Vagina (tissue), 2 donors: ENCODE data around the gene ZNF503. TPM values are rescaled to one million over a fixed set of nuclear protein-coding genes. Genes with fewer than 3 reads are reported as not detected.
A peak's percentile ranks its signal among the peaks of the same experiment; 100 is the strongest.

Experiments
- DNase-seq, 2 donors: peaks; one replicate each; pipeline ENCODE4 v3.0.0-alpha.2; 2017; ENCODE audit errors: extremely low spot score in 2 of 2
- H3K27ac ChIP-seq: fragments of 200-600 bp; sonication (generic); one replicate; pipeline ENCODE4 v1.5.1; 2019
- H3K27me3 ChIP-seq: fragments of 200-600 bp; sonication (generic); one replicate; pipeline ENCODE4 v1.5.1; 2019
- H3K36me3 ChIP-seq, 2 donors: fragments of 200-600 bp; sonication (generic); one replicate each; pipeline ENCODE4 v1.5.1; 2017 to 2019
- H3K4me1 ChIP-seq: fragments of 200-600 bp; sonication (generic); one replicate; pipeline ENCODE4 v1.5.1; 2019
- H3K4me3 ChIP-seq, 2 donors: fragments of 200-600 bp; sonication (generic); 1 replicate in 1 of 2; 2 replicates in 1 of 2; pipeline ENCODE4 v1.5.1; 2016 to 2019
- H3K9me3 ChIP-seq: fragments of 200-600 bp; sonication (generic); one replicate; pipeline ENCODE4 v1.5.1; 2019
- POLR2A ChIP-seq, 2 donors: fragments of 450-650 bp; IDR thresholded peaks; one replicate each; pipeline ENCODE4 v1.6.1; 2017; ENCODE audit warnings: antibody characterized with exemption in 2 of 2, mild to moderate bottlenecking in 2 of 2, moderate library complexity in 2 of 2
- POLR2AphosphoS5 ChIP-seq, 2 donors: sonication (generic); formaldehyde crosslinking; IDR thresholded peaks; one replicate each; pipeline ENCODE4 v1.9.0; 2017; ENCODE audit warnings: antibody characterized with exemption in 2 of 2, mild to moderate bottlenecking in 2 of 2, low read depth in 1 of 2; ENCODE audit not compliant: insufficient read depth in 1 of 2
- intact Hi-C: fragments of 100-400 bp; cut with DNase I; formaldehyde crosslinking; loops from one replicate; pipeline ENCODE4 v1.15.1; 2023
- total RNA-seq: library from RNA; depleted of rRNA; stranded (reverse); fragments of >200 nt; gene quantifications from one replicate; pipeline ENCODE4 v1.2.3, GENCODE V29; 2016
- TF ChIP-seq, protein P1 (sequence below), 3 experiments: fragments of 450-650 bp in 2 of 3; fragments of 200-600 bp in 1 of 3; sonication (generic) in 1 of 3; IDR thresholded peaks; one replicate each; pipeline ENCODE4 v1.5.1; 2017 to 2019; ENCODE audit warnings: antibody characterized with exemption in 3 of 3, mild to moderate bottlenecking in 2 of 3, moderate library complexity in 2 of 3

The ZNF503 gene
- total RNA-seq, 1 donor from 2014 or later, result 24.6 TPM

GRCh38 chr10:75403939-75404814, 2.6 kb upstream of the ZNF503 start:
- Histone ChIP-seq H3K4me1 (peaks cover 50% of the 10 kb centered on the region), H3K27ac (peak overlapping the region; percentile 99), H3K9me3 (no peaks in the 10 kb centered on the region), H3K4me3 (peak overlapping the region; percentile 88 to 99), H3K36me3 (peaks cover 0 to 4% of the 10 kb centered on the region in 2 donors), H3K27me3 (no peaks in the 10 kb centered on the region)
- intact Hi-C loops, result loop anchor here (5.0 to 10.0 kb wide), 4 partner anchors 63 to 501 kb away; no protein-coding TSS in a partner anchor
- no peak for DNase-seq
- TF ChIP-seq POLR2AphosphoS5 (IDR thresholded peaks at IDR 0.05; ENCODE audit: insufficient read depth in 1 of 2, low read depth in 1 of 2) (peak in 1 of 2 donors; percentile 38), POLR2A (IDR thresholded peaks at IDR 0.05) (no peak)
- TF ChIP-seq, protein P1, sequence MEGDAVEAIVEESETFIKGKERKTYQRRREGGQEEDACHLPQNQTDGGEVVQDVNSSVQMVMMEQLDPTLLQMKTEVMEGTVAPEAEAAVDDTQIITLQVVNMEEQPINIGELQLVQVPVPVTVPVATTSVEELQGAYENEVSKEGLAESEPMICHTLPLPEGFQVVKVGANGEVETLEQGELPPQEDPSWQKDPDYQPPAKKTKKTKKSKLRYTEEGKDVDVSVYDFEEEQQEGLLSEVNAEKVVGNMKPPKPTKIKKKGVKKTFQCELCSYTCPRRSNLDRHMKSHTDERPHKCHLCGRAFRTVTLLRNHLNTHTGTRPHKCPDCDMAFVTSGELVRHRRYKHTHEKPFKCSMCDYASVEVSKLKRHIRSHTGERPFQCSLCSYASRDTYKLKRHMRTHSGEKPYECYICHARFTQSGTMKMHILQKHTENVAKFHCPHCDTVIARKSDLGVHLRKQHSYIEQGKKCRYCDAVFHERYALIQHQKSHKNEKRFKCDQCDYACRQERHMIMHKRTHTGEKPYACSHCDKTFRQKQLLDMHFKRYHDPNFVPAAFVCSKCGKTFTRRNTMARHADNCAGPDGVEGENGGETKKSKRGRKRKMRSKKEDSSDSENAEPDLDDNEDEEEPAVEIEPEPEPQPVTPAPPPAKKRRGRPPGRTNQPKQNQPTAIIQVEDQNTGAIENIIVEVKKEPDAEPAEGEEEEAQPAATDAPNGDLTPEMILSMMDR (IDR thresholded peaks at IDR 0.05), result no peak

DNA sequence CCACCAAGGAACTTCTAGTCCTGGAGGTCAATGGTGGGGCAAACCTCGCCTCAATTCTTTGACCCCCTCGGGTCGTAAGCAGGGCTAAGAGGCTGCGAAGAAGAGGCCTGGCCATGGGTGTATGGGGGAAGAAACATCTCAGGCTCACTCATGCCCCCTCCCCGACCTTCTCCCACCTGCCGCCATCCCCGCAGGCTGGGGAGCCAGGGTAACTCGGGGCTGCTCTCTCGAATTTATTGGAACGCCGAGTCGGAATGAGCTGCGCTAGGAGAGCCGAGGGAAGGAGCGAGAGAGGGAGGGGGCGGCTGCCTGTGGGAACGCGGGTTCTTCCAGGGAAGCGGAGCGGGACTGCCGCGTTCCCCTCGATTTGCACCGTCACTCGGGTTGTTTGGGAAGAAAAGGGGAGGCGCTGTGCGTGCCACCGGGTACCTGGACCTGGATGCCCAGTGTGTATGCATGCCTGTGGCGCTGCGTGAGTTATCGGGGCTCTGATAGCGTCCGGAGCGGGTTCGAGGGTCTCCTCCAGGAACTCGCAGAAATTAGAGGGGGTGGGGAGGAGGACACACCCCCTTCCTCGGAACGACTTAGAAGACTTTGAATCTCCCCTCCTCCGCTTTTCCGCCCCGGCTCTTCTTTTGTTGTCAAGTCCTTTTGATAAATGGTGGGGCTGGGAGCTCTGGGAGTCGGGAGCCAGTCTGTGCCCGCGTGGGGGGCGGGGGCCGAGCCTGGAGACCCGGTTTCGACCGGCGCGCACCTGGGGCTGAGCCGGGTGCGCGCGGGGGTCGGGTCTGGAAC, 1.8 kb upstream of the ZNF503 start:
- peak overlapping the region; percentile 99 for H3K27ac ChIP-seq
- TF ChIP-seq, protein P1 (IDR thresholded peaks at IDR 0.05), result no peak
- peak in 1 of 2 donors; percentile 58 for TF ChIP-seq POLR2AphosphoS5 (IDR thresholded peaks at IDR 0.05; ENCODE audit: insufficient read depth in 1 of 2, low read depth in 1 of 2)
- intact Hi-C loops, result loop anchor here (5.0 to 10.0 kb wide), 4 partner anchors 64 to 501 kb away; no protein-coding TSS in a partner anchor
- H3K36me3 ChIP-seq, result peaks cover 0 to 12% of the 10 kb centered on the region in 2 donors
- H3K4me1 ChIP-seq, result peaks cover 51% of the 10 kb centered on the region
- no peaks in the 10 kb centered on the region for H3K27me3 ChIP-seq
- H3K9me3 ChIP-seq, result no peaks in the 10 kb centered on the region
- peak overlapping the region; percentile 88 to 99 for H3K4me3 ChIP-seq
- DNase-seq, result no peak

- TF ChIP-seq POLR2AphosphoS5 (IDR thresholded peaks at IDR 0.05; ENCODE audit: insufficient read depth in 1 of 2, low read depth in 1 of 2) (no peak), POLR2A (IDR thresholded peaks at IDR 0.05) (no peak)
- TF ChIP-seq, protein P1 (IDR thresholded peaks at IDR 0.05), result no peak
- H3K4me3 ChIP-seq, result peak overlapping the region; percentile 88 to 99
- H3K27me3 ChIP-seq, result no peaks in the 10 kb centered on the region
- peaks cover 47% of the 10 kb centered on the region for H3K4me1 ChIP-seq
- intact Hi-C loops, result loop anchor here (5.0 to 10.0 kb wide), 4 partner anchors 65 to 502 kb away; no protein-coding TSS in a partner anchor
- no peaks in the 10 kb centered on the region for H3K9me3 ChIP-seq
- DNase-seq, result no peak
- H3K27ac ChIP-seq, result peak overlapping the region; percentile 99
- peaks cover 0 to 12% of the 10 kb centered on the region in 2 donors for H3K36me3 ChIP-seq
These were observed 1.1 kb upstream of the ZNF503 start for GRCh38 chr10:75402486-75403143.

- Histone ChIP-seq H3K27me3 (no peaks in the 10 kb centered on the region), H3K4me1 (peaks cover 40% of the 10 kb centered on the region), H3K9me3 (no peaks in the 10 kb centered on the region), H3K36me3 (peaks cover 0 to 12% of the 10 kb centered on the region in 2 donors), H3K27ac (peak overlapping the region; percentile 99), H3K4me3 (peak overlapping the region; percentile 88 to 99)
- no peak for DNase-seq
- intact Hi-C loops, result loop anchor here (5.0 to 10.0 kb wide), 4 partner anchors 66 to 504 kb away; no protein-coding TSS in a partner anchor
- peak in 1 of 2 donors; percentile 38 for TF ChIP-seq POLR2AphosphoS5 (IDR thresholded peaks at IDR 0.05; ENCODE audit: insufficient read depth in 1 of 2, low read depth in 1 of 2)
- TF ChIP-seq POLR2A (IDR thresholded peaks at IDR 0.05), result no peak
- TF ChIP-seq, protein P1 (IDR thresholded peaks at IDR 0.05), result no peak
These were observed 594 bp downstream of the ZNF503 start for GRCh38 chr10:75400771-75401568.
